IPS-NIHi7 (cell line): Measurements from ENCODE around the gene LLGL1.
A peak's percentile ranks its signal among the peaks of the same experiment; 100 is the strongest.

Experiments used
- DNase-seq: peaks from one replicate; pipeline ENCODE4 v3.0.0; 2012; ENCODE audit warnings: mixed read lengths; ENCODE audit errors: extremely low spot score

Gene LLGL1

DNA sequence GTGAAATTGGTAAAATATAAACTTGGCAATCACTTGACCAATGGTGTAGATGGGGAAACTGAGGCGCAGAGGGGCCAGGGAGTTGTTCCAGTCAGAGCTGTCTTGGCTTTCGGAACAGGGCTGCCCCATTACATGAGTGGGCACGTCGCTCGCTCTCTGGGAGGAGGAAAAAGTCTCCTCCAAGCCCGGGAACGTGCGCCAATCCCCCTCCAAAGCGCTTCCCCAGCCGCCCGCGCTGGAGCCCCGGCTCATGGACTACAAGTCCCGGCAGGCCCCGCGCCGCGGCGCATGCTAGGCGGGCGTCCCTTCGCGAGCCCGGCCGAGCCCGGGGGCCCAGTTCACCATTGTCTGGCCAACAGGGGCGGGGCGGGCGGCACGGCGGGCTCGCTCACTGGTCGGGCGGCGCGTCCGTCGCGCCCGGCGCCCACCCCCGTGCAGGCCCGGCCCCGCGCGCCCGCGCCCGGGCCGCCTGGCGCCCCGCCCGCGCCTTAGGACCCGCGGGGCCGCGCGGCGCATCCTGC, at the start of gene LLGL1:
LLGL1 (plus strand) TSS at position 515 of the 521 bp plus-strand sequence. CDS start 48 bp downstream, outside the sequence.
- peak; percentile 98 for DNase-seq

DNA sequence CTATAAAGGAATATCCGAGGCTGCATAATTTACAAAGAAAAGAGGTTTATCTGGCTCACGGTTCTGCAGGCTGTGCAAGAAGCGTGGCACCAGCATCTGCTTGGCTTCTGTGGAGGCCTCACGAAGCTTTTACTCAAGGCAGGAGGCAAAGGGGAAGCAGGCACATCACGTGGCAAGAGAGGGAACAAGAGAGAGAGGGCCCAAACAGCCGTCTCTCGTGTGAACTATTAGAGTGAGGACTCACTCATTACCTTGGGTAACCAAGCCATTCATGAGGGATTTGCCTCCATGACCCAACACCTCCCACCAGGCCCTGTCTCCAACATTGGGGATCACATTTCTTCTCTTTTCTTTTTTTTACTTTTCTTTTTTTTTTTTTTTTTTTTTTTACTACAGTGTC, 49.3 kb upstream of the LLGL1 start:
- no peak for DNase-seq

DNA sequence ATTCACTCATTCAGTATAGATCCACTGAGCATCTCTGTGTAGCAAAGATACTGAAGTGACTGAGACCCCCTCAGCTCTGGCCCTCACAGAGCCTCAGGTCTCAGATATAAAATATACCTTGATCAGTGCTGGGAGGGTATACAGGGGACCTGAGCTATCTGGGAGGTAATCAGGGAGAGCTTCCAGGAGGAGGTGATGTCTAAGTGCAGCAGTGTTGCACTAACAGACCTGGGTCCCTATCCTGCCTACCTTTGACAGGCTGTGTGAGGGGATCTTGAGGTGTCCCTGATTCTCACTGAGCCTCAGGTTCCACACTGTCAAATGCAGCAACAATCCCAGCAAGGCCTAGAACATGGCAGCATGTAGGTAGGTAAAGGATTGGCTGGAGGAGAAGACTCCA, 48.3 kb upstream of the LLGL1 start:
- no peak for DNase-seq

- DNase-seq = no peak
Measured at GRCh38 chr17:18177722-18178121, 47.7 kb upstream of the LLGL1 start.

DNA sequence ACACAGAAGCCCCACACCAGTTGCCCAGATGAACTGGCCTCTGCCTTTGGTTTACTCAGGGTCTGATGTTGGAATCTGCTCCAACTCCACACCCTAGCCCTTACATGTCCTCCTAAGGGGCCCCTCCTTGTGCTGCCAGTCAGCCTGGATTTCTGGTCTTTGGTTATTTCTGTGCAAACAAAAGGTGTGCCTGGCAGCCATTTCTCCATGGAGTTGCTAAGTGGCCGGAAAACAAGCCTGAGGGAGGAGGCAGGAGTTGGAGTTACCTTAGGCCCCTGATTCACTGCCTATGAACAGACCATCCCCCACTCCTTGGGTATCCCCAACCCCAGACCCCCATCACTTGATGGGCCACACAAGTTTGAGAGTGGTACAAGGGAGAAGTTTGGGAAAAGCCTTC, 46.2 kb upstream of the LLGL1 start:
- no peak for DNase-seq

GRCh38 chr17:18179804-18180203, 45.6 kb upstream of the LLGL1 start:
- no peak for DNase-seq

GRCh38 chr17:18181358-18181757, 44.1 kb upstream of the LLGL1 start:
- DNase-seq = no peak

- DNase-seq = no peak
Measured at GRCh38 chr17:18182110-18182977, 43.1 kb upstream of the LLGL1 start.

- DNase-seq = peak; percentile 57
Measured at GRCh38 chr17:18182978-18183333, 42.5 kb upstream of the LLGL1 start.

GRCh38 chr17:18183334-18184142, 41.9 kb upstream of the LLGL1 start, which contains the start of gene ALKBH5:
Gene ALKBH5 (plus strand): TSS chr17:18183828. CDS start chr17:18184244, 416 bp downstream.
- peak; percentile 99 for DNase-seq

DNA sequence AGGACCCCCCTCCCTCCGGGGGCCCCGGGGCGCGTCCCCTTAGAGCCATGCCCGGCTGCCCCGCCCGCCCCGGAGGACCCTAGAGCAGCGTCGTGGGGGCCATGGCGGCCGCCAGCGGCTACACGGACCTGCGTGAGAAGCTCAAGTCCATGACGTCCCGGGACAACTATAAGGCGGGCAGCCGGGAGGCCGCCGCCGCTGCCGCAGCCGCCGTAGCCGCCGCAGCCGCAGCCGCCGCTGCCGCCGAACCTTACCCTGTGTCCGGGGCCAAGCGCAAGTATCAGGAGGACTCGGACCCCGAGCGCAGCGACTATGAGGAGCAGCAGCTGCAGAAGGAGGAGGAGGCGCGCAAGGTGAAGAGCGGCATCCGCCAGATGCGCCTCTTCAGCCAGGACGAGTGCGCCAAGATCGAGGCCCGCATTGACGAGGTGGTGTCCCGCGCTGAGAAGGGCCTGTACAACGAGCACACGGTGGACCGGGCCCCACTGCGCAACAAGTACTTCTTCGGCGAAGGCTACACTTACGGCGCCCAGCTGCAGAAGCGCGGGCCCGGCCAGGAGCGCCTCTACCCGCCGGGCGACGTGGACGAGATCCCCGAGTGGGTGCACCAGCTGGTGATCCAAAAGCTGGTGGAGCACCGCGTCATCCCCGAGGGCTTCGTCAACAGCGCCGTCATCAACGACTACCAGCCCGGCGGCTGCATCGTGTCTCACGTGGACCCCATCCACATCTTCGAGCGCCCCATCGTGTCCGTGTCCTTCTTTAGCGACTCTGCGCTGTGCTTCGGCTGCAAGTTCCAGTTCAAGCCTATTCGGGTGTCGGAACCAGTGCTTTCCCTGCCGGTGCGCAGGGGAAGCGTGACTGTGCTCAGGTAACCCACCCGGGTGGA, 41.0 kb upstream of the LLGL1 start:
- peak; percentile 39 for DNase-seq

- DNase-seq = no peak
Measured at GRCh38 chr17:18185391-18185790, 40.0 kb upstream of the LLGL1 start.

- DNase-seq = no peak
Measured at GRCh38 chr17:18185832-18186626, 39.4 kb upstream of the LLGL1 start.

DNA sequence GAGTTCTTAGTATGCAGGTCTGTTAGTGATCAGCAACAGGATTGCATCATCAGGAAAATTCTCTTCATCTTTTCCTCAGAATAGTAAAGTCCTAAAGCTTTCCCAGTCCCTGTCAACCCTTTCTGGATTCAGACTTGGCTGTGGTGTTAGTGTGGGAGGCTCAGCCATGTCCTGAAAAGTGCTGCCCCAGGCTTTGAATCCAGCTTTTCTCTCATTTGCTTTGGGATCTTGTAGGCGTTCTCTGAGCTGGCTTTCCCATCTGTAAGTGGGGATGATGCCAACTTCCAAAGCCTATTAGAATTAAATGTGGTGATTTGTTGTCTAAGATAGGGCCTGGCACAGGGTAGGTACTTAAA, 38.8 kb upstream of the LLGL1 start:
- no peak for DNase-seq

DNA sequence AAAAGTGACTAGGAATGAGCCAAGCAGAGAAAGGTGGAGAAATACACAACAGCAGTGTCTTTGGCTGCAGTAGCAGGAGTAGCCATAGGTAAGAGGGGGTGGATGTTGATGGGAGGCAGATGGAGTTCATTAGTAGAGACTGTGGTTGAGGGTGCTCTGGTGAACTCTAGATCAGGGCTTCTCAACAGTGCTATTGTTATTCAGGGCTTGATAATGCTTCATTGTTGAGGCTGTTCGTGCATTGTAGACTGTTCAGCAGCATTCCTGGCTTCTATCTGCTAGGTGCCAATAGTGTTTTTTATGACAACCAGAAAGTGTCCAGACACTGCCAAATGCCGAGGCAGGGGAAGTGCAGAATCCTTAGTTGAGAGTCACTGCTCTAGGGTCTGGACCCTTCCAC, 38.2 kb upstream of the LLGL1 start:
- no peak for DNase-seq

DNA sequence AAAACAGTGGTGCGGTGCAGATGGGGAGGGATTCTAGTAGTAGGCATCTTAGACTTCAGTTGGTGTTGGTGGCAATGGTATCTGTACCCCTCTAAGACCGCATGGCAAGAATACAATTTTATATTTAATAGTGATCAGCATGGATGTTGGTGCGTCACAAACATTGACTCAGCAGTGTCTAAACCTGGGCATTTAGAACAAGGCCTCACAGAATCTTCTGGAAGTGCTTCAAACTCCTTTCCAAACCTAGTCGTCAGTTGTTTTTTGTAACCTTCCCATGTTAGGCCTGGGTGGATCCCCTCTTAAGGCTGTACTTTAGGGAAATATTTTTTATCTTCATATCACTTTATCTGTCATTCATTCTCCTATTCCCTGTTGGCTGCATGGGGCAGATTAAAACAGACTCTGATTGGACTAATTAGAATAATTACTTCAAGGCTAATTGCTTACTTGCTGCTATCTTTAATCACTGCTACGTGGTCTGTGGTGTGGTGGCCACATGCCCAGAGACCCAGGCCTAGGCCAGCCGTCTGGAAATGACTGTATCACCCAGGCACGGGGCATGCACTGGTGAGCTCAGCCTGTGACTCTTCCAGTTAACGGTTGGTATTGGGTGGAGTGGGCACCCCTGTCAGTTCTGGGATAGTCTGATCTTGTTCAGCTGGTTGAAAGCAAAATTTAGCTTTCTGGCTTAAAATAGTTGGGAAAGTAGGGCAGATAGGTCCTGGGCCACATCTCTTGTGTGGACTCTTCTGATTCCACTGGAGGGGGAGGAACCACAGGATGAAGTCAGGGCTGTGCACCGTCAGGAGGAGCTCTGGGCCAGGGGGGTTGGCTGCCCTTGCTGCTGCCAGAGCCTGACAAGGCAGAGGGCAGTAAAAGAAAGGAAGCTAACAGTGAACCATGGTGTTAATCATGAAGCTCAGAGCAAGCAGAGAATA, 37.3 kb upstream of the LLGL1 start:
- no peak for DNase-seq

DNA sequence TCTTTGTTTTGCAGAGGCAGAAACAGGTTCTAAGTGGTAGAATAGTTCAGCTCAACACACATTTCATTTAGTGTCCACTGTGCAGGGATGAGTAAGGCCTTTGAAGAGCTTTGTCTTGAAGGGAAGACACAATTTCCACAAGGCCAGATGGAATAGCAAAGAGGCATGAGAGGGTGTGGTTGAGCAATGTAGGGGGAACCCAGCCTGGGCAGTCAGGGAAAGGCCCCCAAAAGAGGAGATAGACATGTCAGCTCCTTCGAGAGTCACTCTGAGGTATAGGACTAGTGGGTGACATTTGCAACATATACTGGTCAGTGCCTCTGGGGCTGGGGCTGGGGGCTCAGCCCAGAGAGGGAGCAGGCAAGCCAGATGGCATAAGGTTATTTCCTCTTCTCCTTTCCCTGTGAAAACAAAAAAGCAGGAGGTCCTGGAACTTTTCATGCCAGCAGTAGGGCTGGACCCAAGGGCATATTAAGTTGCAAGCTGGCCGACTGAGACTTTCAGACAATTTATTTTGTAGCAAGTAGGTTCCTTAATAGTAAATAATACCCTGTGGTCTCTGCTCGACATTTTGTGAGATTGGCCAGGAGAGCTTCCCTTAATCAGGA, 34.7 kb upstream of the LLGL1 start:
- DNase-seq = no peak

GRCh38 chr17:18191236-18191667, 34.2 kb upstream of the LLGL1 start:
- DNase-seq = no peak

DNA sequence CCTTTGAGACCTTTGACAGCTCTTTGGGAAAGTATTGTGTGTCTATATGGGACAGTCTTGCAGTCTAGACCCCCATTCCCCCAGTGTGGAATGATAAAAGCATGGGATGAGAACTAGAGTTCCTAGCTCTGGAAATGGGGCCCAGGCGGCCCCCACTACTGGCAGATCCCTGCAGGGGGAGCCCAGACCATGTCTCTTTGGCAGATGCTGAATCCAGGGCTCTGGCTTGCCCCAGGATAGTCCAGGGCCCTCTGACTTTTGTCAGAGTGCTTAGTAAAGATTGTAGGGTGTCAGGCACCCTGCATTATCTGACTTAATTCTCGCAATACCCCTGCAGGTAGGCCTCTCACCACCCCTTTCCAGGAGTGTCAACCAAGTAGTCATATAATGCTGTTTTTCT, 33.5 kb upstream of the LLGL1 start:
- peak; percentile 63 for DNase-seq
